ENCODE data around the gene LMAN2.

GRCh38 chr5:177362610-177363507 lies 11.4 kb upstream of the LMAN2 start:
- peak in 1 of 6 experiments; percentile 6 for TF ChIP-seq CTCF (IDR thresholded peaks at IDR 0.05)
- TF ChIP-seq POLR2A (IDR thresholded peaks at IDR 0.05): peak in 1 of 4 donors; percentile 13
